Superior temporal gyrus (tissue), 1 donor: ENCODE measurements around the gene CEACAM3.
"Not testable (repeated sequence)": the region's sequence is repeated elsewhere in the genome, so short reads cannot be mapped to it uniquely, and the experiment has no call there.

Source experiments
- DNase-seq: peaks from one replicate; pipeline ENCODE4 v3.0.0-alpha.2; 2016; ENCODE audit errors: extremely low spot score

The CEACAM3 gene

DNA sequence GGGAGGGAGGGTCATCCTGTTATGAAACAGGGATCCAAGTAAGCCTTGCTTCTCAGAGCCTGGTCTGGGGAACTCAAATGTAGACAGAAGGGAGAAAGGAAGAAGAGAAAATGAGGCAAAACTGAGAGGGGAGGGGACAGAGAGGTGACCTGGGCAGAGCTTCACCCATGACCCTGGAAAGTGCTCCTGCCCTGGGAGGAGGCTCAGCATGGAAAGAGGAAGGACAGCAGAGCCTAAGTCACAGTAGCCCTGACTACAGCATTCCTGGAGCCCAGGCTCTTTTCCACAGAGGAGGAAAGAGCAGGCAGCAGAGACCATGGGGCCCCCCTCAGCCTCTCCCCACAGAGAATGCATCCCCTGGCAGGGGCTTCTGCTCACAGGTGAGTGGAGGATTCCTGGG lies at the start of gene CEACAM3:
Gene CEACAM3 (plus strand): TSS at position 226 of the 400 bp plus-strand sequence. CDS start 91 bp downstream, at position 317.
- no peak for DNase-seq

DNA sequence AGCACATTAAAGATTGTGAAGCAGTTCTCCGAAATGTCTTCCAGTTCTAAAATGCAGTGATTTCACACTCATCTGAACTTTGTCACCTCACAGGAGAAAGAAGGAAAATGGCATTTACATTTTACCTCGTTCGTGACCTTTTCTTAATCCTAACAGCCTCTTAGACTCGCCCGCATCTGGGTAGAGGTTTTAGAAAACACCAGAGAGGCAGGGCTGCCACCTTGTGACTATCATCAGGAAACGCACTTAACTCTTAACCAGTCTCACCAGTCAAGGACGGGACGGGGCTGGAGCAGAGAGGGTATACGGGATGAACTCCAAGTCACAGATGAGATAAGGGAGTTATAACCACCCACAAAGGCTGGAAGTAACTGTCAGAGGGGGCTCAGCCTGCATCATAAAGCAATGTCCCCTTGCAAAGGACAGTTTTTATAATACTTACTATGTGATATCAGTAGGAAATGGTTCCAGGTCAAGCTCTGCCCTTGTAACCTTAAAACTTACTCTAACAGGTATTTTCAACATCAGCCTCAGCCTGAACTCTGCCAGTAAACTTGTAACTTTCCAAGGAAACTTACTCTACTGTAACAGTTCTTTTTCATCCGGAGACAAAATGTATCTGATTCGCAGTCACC lies 49.7 kb upstream of the CEACAM3 start:
- DNase-seq = peak; percentile 56

DNA sequence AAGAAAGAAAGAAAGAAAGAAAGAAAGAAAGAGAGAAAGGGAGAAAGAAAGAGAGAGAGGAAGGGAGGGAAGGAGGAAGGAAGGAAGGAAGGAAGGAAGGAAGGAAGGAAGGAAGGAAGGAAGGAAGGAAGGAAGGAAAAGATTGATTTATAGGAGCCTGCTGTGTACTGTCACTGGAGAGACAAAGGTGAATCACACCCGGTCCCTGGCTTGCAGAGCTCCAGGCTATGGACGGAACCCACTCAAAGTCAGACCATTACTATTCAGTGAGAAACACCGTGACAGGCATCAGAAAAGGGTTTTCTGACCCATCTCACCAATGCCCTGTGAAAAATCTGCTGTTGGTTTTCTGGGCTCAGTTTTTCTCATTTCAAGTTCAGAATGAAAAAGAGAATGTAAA lies 48.4 kb upstream of the CEACAM3 start:
- no peak for DNase-seq

DNA sequence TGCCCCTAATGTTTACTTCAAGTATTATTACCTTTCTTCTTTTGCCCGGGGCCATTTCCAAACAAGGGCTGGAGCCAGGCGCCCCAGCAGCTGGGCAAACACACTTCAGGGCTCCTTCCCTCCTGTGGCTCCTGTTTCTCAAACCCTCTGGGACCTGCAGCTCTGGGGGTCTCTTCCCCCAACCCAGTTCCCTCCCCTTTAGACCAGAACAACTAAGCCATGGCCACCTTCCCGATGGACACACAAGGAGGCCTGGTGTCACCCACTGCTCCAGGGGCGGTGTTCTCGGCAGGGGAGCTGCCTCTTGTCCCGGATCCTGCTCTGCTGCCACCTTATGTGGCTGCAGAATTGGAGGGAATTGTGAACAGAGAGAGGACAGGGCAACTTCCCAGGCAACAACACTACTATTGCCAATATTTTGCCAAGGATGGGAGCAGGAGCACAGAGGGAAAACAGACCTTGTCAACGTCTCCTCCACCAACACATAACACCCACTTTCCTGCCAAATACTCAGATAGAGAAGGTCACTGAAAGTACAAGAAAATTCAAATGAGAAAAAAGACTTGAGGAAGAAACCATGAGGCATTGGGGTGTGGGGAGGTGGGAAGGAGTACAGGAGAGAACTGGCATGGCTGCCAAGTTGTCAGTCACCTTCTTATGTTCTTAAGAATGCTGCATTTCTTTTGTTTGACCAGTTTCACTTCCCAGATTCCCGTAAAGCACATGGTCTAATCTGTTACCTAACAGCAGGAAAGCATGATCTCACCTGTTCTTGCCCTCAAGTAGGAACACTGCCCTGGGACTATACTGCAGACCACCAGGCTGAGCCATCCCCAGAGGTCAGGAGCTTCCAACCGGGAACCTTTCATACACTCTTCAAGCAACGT lies 45.9 kb upstream of the CEACAM3 start:
- DNase-seq = not testable (repeated sequence)

DNA sequence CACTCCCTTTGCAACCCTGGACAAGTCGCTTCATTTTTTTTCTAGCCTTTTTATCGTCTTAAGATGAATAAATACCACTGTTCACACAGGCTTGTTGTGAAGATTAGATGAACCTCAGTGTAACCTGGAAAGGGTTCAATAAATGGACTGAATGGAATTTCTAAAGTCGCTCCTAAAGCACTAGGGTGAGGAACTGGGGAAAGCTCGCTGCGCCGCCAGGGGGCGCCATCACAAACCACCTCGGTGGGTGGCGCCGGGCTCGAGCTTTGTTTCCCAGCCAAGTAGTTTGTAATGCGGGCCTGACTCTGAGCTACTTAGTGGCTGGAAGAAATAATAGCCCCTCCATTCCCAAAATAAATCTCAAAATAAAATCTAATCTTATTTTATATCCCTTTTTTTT lies 43.2 kb upstream of the CEACAM3 start:
- no peak for DNase-seq

DNA sequence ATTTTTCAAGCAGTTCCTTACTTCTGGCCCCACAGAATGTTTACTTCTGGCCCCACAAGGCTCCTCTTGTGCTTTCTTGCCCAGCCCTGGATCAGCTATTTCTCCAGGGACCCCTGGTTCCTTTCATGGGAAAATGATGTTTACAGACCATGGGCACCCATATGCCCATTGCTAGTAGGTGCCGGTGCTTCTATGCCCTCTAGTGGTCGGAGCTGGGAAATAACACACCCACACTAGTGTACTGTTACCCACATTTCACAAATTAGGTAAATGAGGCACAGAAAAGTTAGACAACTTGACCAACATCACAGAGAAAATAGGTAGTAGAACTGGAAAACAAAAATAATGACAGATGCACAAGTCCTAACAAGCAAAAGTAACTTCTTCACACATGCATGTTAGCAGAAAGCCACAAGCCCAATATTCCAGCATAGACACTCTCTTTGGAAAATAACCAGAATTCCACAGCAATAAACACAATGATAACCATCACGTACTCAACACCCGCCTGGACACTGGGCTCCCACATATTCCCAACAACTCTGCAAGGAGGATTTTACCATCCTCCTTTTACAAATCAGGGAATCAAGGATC lies 42.4 kb upstream of the CEACAM3 start:
- DNase-seq = peak; percentile 44

DNA sequence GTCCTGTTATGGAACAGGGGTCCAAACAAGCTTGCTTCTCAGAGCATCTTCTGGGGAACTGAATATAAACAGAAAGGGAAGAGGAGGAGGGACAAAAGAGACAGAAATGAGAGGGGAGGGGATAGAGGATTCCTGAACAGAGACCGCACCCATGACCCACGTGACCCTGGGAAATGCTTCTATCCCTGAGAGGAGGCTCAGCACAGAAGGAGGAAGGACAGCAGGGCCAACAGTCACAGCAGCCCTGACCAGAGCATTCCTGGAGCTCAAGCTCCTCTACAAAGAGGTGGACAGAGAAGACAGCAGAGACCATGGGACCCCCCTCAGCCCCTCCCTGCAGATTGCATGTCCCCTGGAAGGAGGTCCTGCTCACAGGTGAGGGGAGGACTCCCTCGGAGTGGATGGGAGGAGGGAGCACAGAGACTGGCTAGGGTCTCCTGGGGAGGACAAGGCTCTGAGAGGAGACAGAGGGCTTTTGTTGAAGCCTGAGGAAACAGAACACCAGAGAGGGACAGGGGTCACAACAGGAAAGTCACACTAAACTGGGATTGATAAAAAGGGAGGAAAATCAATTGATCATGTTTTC lies 41.0 kb upstream of the CEACAM3 start, which contains the start of gene CEACAM6:
Gene CEACAM6 (plus strand): TSS at position 203 of the 586 bp plus-strand sequence. CDS start 109 bp downstream, at position 312.
- DNase-seq = no peak

DNA sequence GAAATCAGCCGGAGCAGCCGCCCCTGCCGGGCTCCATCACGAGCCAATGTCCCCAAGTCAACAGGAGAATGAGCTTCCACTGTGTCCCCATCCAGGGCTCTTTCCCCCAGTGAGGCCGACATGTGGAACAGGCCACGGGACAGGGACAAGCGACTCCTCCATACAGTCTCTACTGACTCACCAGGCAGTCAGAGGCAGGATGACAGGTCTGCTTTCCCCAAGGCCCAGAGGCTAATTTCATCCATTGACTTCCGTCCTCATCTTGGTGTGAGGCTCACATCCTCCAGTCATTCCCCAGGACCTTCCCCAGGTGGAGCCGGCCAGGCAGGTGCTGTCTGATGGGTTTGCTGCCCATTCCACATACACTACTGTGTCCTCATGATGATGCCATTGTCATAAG lies 37.5 kb upstream of the CEACAM3 start:
- DNase-seq = no peak

DNA sequence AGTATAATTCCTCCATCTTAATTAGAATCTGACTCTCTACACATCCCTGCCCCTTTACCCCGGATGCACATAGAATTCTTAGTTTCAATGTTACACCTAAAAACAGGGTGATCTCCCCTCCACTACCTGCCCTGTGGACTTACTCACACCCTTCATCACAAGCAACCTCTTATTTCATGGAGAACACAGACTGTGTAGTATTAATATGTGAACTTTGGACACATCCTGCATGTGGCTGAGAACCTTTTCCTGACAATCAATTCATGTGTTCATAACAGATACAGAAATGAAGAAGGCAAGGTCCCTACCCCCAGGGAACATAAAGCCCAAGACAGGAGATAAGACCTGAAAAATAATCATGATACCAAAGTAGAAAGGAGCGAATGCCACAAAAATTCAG lies 29.3 kb upstream of the CEACAM3 start:
- no peak for DNase-seq

DNA sequence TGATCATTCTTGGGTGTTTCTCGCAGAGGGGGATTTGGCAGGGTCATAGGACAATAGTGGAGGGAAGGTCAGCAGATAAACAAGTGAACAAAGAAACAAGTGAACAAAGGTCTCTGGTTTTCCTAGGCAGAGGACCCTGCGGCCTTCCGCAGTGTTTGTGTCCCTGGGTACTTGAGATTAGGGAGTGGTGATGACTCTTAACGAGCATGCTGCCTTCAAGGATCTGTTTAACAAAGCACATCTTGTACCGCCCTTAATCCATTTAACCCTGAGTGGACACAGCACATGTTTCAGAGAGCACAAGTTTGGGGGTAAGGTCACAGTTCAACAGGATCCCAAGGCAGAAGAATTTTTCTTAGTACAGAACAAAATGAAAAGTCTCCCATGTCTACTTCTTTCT lies 28.3 kb upstream of the CEACAM3 start:
- not testable (repeated sequence) for DNase-seq

DNA sequence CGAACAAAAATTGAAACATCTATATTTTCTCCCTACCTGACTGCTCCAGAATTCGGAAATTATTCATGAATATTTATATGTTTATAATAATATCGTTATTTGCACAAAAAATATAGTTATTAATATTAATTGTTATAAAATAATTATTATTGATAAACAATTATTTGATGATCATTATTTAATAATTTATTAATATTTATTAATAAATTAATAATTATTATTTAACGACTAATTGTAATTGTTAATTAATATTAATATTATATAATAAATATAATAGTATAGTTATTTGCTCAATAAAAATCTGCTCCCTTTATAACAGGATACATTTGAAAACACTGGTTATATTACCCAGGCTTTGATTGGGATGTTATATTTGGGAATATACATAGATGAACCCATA lies 26.8 kb upstream of the CEACAM3 start:
- no peak for DNase-seq

DNA sequence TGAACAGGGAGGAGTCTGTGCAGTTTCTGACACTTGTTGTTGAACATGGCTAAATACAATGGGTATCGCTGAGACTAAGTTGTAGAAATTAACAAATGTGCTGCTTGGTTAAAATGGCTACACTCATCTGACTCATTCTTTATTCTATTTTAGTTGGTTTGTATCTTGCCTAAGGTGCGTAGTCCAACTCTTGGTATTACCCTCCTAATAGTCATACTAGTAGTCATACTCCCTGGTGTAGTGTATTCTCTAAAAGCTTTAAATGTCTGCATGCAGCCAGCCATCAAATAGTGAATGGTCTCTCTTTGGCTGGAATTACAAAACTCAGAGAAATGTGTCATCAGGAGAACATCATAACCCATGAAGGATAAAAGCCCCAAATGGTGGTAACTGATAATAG lies 25.0 kb upstream of the CEACAM3 start:
- DNase-seq = no peak

DNA sequence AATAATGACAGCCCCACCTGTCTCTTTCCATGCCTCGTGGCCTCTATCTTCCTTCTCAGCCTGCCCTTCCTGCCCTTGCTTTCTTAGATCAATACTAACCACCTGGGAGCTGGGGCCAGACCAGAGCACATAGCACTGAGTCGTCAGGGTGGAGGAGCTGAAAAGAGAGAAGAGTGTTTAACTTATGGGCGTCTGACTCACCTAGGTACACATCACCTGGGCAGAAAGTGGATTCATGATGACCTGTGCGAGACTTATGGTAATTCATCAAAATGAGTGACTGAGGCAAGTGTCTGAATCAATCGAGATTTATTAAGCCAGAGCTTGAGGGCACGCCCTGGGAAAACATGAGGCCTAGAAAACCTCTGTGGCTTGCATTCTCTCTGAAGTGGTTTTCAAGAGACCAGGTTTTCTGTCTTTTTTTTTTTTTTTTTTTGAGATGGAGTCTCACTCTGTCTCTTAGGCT lies 21.8 kb upstream of the CEACAM3 start:
- DNase-seq = no peak

DNA sequence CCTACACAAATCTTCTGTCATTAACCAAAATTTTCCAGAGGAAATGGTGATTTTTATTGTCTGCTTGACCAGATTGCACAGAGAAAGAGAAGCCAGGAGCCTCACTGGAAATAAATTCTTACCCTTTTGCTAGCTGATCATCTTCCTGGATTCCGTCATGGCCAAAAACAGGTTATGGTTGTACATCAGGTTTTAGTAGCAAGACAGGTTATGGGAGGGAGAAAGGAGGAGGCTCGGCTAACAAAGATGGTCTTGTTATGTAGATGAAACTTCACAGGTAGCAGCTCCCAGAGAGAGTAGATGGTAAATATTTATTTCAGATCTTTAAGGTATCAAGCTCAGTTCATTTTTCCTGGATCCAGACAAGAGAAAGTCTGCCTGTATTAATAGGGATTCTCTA lies 19.7 kb upstream of the CEACAM3 start:
- no peak for DNase-seq

DNA sequence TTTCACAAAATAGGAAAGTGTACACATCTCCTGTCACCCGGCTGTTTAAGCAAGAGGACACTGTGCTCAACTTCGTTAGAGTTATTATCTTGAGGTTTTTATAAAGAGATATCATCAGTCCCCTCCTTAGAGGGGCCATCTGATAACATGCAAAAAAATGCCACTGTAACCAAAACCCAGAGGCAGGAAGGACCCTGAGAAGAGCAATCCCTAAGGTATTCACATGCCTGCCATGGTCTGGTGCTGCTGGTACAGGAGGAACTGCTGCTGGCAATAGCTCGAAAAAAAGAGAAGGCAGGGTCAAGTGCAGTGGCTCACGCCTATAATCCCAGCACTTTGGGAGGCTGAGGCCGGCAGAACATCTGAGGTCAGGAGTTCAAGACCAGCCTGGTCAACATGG lies 12.8 kb upstream of the CEACAM3 start:
- DNase-seq = no peak

DNA sequence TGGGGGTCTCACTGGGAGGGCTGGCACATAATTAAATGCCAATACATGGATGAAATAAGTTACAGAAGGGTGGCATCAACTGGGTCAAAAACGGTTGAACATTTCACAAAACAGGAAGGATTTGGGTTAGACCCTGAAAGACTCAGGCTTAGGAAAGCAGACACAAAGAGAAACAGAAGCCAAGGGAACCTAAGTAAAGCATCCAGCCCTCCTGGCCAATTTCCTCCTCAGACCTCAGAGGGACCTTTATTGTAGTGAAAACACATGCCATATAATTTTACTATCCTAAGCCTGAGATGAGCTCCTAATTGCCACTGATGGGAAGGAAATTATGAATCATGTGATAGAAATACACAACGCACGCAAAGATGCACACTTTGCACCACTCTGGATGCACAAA lies 12.1 kb upstream of the CEACAM3 start:
- no peak for DNase-seq

DNA sequence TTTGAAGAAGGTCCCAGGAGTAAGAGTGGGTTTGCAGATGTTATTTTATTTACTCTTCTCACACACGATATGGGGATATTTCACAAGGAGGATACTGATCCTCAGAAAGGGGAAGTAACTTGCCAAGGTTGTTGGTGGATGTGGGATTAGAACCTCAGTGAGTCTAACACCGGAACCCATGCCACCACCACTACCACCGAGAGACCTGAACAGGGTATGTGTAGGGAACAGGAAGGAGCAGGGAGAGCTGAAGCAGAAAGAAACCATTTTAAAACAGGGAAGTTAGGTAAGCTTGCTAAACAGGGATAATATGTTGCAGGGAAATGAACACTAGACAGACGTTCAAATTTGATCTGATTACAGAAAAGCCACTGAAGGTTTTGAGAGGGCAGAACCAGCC lies 11.6 kb upstream of the CEACAM3 start:
- no peak for DNase-seq

DNA sequence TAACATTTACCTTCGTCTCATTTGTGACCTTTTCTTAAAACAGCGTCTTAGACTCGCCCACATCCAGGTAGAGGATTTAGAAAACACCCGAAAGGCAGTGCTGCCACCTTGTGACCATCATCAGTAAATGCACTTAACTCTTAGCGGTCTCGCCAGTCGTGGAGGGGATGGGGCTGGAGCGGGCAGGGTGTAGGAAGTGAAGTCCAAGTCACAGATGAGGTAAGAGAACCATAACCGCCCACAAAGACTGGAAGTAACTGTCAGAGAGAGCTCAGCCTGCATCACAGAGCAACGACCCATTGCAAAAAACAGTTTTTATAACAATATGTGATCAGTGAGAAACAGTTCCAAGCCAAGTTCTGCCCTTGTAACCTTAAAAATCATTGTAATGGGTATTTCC lies 10.7 kb upstream of the CEACAM3 start:
- DNase-seq = peak; percentile 62

DNA sequence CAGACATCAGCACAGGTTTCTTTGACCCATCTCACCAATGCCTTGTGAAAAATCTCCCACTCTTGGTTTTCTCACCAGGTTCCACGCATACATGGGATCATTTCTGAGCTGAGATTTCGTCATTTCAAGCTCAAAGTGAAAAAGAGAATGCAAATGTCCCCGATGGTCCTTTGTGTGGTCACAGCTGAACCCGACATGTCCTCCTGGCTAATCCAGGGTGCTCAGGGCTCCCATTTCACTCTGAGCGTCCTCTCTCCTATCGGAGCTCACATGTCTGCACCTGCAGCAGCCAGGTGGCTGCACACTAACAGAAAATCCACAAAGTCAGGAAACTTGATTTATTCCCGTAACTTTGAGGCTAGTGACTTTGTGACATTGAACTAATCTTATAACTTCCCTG lies 9.3 kb upstream of the CEACAM3 start:
- DNase-seq = no peak

DNA sequence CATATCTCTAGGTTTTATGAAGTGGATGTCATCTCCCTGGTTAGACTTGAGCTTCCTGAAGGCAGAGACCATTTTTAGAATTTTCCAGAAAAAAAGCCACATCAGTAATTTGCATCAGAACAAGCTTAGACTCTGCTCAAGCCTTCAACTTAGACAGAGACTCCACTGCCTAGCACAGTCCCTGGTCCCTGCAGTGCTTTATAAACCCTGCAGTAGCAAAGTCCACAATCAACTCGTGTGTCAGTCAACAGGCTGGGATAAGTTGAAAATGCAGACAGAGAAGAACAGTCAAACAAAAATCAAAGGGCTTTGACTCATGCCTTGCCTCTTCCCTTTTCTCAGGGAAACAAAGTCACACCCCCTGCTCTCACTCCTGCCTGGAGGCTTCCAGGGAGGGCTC lies 7.9 kb upstream of the CEACAM3 start:
- DNase-seq = not testable (repeated sequence)

DNA sequence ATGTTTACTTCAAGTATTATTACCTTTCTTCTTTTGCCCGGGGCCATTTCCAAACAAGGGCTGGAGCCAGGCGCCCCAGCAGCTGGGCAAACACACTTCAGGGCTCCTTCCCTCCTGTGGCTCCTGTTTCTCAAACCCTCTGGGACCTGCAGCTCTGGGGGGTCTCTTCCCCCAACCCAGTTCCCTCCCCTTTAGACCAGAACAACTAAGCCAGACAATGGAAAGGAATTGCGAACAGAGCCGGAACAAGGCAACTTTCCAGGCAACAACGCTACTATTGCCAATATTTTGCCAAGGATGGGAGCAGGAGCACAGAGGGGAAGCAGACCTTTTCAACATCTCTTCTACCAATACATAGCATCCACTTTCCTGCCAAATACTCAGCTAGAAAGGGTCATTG lies 7.3 kb upstream of the CEACAM3 start:
- DNase-seq = not testable (repeated sequence)
